SK-N-SH treated with all-trans-retinoic acid at 6 μM for 48 hours (cell line): ENCODE data around the gene PTPRG.
A peak's percentile ranks its signal among the peaks of the same experiment; 100 is the strongest.

Experiments
- ATAC-seq: fragments of 200-7000 bp; cut with Tn5 transposase; 3 replicates; pipeline ENCODE4 v1.9.1; 2020; ENCODE audit warnings: mild to moderate bottlenecking, moderate library complexity
- ARNTL ChIP-seq: fragments of 450-650 bp; formaldehyde crosslinking; IDR thresholded peaks from 2 replicates; pipeline ENCODE4 v1.5.0; 2020; ENCODE audit warnings: low read depth, mild to moderate bottlenecking, moderate library complexity, borderline replicate concordance
- CREB5 ChIP-seq: fragments of 250-450 bp; sonication (Bioruptor Pico); IDR thresholded peaks from 2 replicates; pipeline ENCODE4 v1.5.1; 2020; ENCODE audit warnings: low read depth, mild to moderate bottlenecking, moderate library complexity
- CSDC2 ChIP-seq: fragments of 250-450 bp; sonication (Bioruptor Pico); IDR thresholded peaks from 2 replicates; pipeline ENCODE4 v1.5.0; 2020; ENCODE audit warnings: mild to moderate bottlenecking, moderate library complexity
- ESRRG ChIP-seq: fragments of 250-450 bp; sonication (Bioruptor Pico); IDR thresholded peaks from 2 replicates; pipeline ENCODE4 v1.6.1; 2021; ENCODE audit warnings: mild to moderate bottlenecking
- GLIS3 ChIP-seq: fragments of 250-450 bp; sonication (Bioruptor Pico); IDR thresholded peaks from 2 replicates; pipeline ENCODE4 v1.5.0; 2020; ENCODE audit warnings: mild to moderate bottlenecking, moderate library complexity
- ISL1 ChIP-seq: fragments of 250-450 bp; sonication (Bioruptor Pico); IDR thresholded peaks from 2 replicates; pipeline ENCODE4 v2.1.2; 2022; ENCODE audit warnings: mild to moderate bottlenecking, moderate library complexity
- OSR1 ChIP-seq: fragments of 250-450 bp; sonication (Bioruptor Pico); IDR thresholded peaks from 2 replicates; pipeline ENCODE4 v1.8.0; 2022; ENCODE audit warnings: moderate library complexity, mild to moderate bottlenecking, inconsistent platforms
- PATZ1 ChIP-seq: fragments of 250-450 bp; sonication (Bioruptor Pico); IDR thresholded peaks from 2 replicates; pipeline ENCODE4 v1.8.0; 2020; ENCODE audit warnings: mild to moderate bottlenecking, moderate library complexity, borderline replicate concordance
- POU6F1 ChIP-seq: fragments of 250-450 bp; sonication (Bioruptor Pico); IDR thresholded peaks from 2 replicates; pipeline ENCODE4 v1.8.0; 2021; ENCODE audit warnings: low read depth, mild to moderate bottlenecking, moderate library complexity, borderline replicate concordance
- PPARA ChIP-seq: fragments of 250-450 bp; sonication (Bioruptor Pico); IDR thresholded peaks from 2 replicates; pipeline ENCODE4 v1.5.0; 2020; ENCODE audit warnings: mild to moderate bottlenecking, borderline replicate concordance
- RARB ChIP-seq: fragments of 250-450 bp; sonication (Bioruptor Pico); IDR thresholded peaks from 2 replicates; pipeline ENCODE4 v1.8.0; 2021; ENCODE audit warnings: mild to moderate bottlenecking, moderate library complexity
- TCF4 ChIP-seq: fragments of 250-450 bp; sonication (Bioruptor Pico); IDR thresholded peaks from 2 replicates; pipeline ENCODE4 v1.8.0; 2021; ENCODE audit warnings: mild to moderate bottlenecking, moderate library complexity, borderline replicate concordance
- TOX ChIP-seq: fragments of 250-450 bp; sonication (Bioruptor Pico); IDR thresholded peaks from 2 replicates; pipeline ENCODE4 v1.8.0; 2021; ENCODE audit warnings: mild to moderate bottlenecking, moderate library complexity, borderline replicate concordance
- ZC3H10 ChIP-seq: fragments of 250-450 bp; sonication (Bioruptor Pico); IDR thresholded peaks from 2 replicates; pipeline ENCODE4 v1.5.1; 2021; ENCODE audit warnings: mild to moderate bottlenecking, moderate library complexity
- ZFP3 ChIP-seq: fragments of 250-450 bp; sonication (Bioruptor Pico); IDR thresholded peaks from 2 replicates; pipeline ENCODE4 v1.5.0; 2020; ENCODE audit warnings: mild to moderate bottlenecking, moderate library complexity
- ZFP30 ChIP-seq: fragments of 450-650 bp; formaldehyde crosslinking; IDR thresholded peaks from 2 replicates; pipeline ENCODE4 v1.5.0; 2022; ENCODE audit warnings: mild to moderate bottlenecking, moderate library complexity
- ZNF565 ChIP-seq: fragments of 450-650 bp; formaldehyde crosslinking; conservative IDR thresholded peaks from 2 replicates; pipeline ENCODE4 v1.5.0; 2020; ENCODE audit warnings: low read depth, mild to moderate bottlenecking, moderate library complexity
- ZNF70 ChIP-seq: fragments of 450-650 bp; formaldehyde crosslinking; IDR thresholded peaks from 2 replicates; pipeline ENCODE4 v1.5.0; 2020; ENCODE audit warnings: mild to moderate bottlenecking, moderate library complexity
- ZNF8 ChIP-seq: fragments of 450-650 bp; formaldehyde crosslinking; IDR thresholded peaks from 2 replicates; pipeline ENCODE4 v1.5.0; 2020; ENCODE audit warnings: mild to moderate bottlenecking, moderate library complexity
- TF ChIP-seq, protein P1 (sequence below): fragments of 250-450 bp; sonication (Bioruptor Pico); IDR thresholded peaks from 2 replicates; pipeline ENCODE4 v1.5.0; 2020; ENCODE audit warnings: mild to moderate bottlenecking, moderate library complexity
- TF ChIP-seq, protein P2 (sequence below): fragments of 250-450 bp; sonication (Bioruptor Pico); IDR thresholded peaks from 2 replicates; pipeline ENCODE4 v1.5.1; 2021; ENCODE audit warnings: mild to moderate bottlenecking, moderate library complexity

The PTPRG gene

DNA sequence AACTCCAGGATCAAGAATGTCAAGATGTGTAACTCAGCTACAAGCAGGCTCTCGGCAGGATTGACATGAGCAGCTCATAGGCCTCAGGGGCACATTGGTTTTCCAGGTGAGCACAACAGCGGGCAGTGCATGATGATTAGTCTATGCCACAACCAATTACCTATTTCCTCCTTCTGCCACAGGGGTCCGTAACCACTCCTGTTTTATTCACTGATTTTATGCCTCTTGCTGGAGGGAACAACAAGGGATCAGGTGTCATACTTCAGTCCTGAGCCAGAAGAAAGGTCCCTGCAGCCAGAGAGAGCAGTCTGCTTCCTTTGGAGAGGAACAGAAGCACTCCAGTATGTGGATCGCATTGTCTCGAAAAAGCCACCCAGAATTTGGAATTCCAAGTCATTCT lies 35.1 kb upstream of the PTPRG start:
- no peak for ATAC-seq
- TF ChIP-seq GLIS3 (CRISPR knock-in tag) (no peak), ISL1 (CRISPR knock-in tag) (no peak), CSDC2 (CRISPR knock-in tag) (no peak), POU6F1 (no peak), TCF4 (CRISPR knock-in tag) (no peak), ARNTL (CRISPR knock-in tag) (no peak), TOX (CRISPR knock-in tag) (no peak), ZC3H10 (CRISPR knock-in tag) (no peak)
- TF ChIP-seq, protein P1, sequence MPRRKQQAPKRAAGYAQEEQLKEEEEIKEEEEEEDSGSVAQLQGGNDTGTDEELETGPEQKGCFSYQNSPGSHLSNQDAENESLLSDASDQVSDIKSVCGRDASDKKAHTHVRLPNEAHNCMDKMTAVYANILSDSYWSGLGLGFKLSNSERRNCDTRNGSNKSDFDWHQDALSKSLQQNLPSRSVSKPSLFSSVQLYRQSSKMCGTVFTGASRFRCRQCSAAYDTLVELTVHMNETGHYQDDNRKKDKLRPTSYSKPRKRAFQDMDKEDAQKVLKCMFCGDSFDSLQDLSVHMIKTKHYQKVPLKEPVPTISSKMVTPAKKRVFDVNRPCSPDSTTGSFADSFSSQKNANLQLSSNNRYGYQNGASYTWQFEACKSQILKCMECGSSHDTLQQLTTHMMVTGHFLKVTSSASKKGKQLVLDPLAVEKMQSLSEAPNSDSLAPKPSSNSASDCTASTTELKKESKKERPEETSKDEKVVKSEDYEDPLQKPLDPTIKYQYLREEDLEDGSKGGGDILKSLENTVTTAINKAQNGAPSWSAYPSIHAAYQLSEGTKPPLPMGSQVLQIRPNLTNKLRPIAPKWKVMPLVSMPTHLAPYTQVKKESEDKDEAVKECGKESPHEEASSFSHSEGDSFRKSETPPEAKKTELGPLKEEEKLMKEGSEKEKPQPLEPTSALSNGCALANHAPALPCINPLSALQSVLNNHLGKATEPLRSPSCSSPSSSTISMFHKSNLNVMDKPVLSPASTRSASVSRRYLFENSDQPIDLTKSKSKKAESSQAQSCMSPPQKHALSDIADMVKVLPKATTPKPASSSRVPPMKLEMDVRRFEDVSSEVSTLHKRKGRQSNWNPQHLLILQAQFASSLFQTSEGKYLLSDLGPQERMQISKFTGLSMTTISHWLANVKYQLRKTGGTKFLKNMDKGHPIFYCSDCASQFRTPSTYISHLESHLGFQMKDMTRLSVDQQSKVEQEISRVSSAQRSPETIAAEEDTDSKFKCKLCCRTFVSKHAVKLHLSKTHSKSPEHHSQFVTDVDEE (CRISPR knock-in tag) = no peak

- ATAC-seq = no peak
- TF ChIP-seq GLIS3 (CRISPR knock-in tag) = no peak
- TF ChIP-seq ZC3H10 (CRISPR knock-in tag) = no peak
- TF ChIP-seq ISL1 (CRISPR knock-in tag) = no peak
- TF ChIP-seq, all 23 proteins: peak for 0
Measured at GRCh38 chr3:61527011-61527410, 34.4 kb upstream of the PTPRG start.

- TF ChIP-seq ESRRG (CRISPR knock-in tag) (no peak), TCF4 (CRISPR knock-in tag) (no peak), GLIS3 (CRISPR knock-in tag) (no peak), ZFP3 (no peak), ARNTL (CRISPR knock-in tag) (no peak), ZNF8 (CRISPR knock-in tag) (no peak), CREB5 (CRISPR knock-in tag) (peak; percentile 63; the same call in 1 of the 2 replicates)
- peak; percentile 40; the same call in 2 of the 3 replicates for ATAC-seq
Measured at GRCh38 chr3:61530355-61530754, 31.0 kb upstream of the PTPRG start.

DNA sequence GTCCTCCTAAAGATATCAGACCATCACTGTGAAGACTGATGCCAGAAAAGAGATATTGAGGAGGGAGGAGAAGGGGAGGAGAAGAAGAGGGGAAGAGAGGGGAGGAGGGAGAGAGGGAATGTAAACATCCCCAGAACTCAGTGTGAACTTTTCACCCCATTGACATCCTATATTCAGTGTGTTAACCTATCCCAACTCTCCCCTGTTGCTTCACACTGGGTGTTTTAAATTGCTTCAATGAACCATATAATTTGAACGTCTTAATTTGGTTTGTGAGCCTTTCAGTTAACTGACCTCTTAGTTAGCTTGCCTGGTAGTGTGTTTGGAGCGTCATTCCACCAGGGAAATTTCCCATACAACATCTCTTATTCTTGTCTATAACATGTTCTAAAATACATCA lies 29.8 kb upstream of the PTPRG start:
- TF ChIP-seq PATZ1 (CRISPR knock-in tag) = no peak
- no peak for TF ChIP-seq ZFP30 (CRISPR knock-in tag)
- TF ChIP-seq ZNF565 (CRISPR knock-in tag) = no peak
- TF ChIP-seq TCF4 (CRISPR knock-in tag) = no peak
- TF ChIP-seq, protein P2, sequence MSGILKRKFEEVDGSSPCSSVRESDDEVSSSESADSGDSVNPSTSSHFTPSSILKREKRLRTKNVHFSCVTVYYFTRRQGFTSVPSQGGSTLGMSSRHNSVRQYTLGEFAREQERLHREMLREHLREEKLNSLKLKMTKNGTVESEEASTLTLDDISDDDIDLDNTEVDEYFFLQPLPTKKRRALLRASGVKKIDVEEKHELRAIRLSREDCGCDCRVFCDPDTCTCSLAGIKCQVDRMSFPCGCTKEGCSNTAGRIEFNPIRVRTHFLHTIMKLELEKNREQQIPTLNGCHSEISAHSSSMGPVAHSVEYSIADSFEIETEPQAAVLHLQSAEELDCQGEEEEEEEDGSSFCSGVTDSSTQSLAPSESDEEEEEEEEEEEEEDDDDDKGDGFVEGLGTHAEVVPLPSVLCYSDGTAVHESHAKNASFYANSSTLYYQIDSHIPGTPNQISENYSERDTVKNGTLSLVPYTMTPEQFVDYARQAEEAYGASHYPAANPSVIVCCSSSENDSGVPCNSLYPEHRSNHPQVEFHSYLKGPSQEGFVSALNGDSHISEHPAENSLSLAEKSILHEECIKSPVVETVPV (CRISPR knock-in tag) = no peak
- no peak for TF ChIP-seq PPARA (CRISPR knock-in tag)
- no peak for TF ChIP-seq OSR1 (CRISPR knock-in tag)
- TF ChIP-seq ZC3H10 (CRISPR knock-in tag) = no peak
- no peak for TF ChIP-seq ESRRG (CRISPR knock-in tag)
- TF ChIP-seq ZNF8 (CRISPR knock-in tag) = no peak
- no peak for TF ChIP-seq ISL1 (CRISPR knock-in tag)
- TF ChIP-seq POU6F1 = no peak
- TF ChIP-seq ZNF70 (CRISPR knock-in tag) = no peak
- no peak for TF ChIP-seq RARB (CRISPR knock-in tag)
- no peak for TF ChIP-seq GLIS3 (CRISPR knock-in tag)
- no peak for TF ChIP-seq TOX (CRISPR knock-in tag)
- no peak for TF ChIP-seq CSDC2 (CRISPR knock-in tag)
- no peak for TF ChIP-seq ARNTL (CRISPR knock-in tag)
- no peak for TF ChIP-seq ZFP3
- ATAC-seq = no peak
